Measurements from ENCODE around the gene WIPI1.
"Not testable (repeated sequence)": the region's sequence is repeated elsewhere in the genome, so short reads cannot be mapped to it uniquely, and the experiment has no call there.

The WIPI1 gene

DNA sequence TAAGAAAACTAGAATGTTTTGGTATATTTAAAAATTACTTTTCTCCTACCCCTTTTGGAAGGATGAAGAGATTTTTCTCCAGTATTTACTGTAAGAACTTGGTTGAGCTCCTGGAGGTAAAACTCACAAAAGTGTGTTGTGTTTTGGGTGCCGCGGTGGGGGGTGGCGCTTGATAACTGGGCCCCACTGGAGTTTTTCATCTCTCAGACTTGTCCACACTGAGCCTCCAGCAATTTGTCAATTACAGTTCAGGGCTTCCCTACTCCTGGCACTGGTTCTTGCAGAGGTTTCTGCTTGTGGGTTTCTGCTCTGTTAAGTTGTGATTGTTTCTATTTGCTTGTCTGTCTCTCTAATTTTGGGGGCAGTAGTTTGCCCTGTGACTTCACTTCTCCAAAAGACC, 40.0 kb downstream of the WIPI1 start:
- DNase-seq (ENCODE audit: low read depth in 2 of 2): no peak

DNA sequence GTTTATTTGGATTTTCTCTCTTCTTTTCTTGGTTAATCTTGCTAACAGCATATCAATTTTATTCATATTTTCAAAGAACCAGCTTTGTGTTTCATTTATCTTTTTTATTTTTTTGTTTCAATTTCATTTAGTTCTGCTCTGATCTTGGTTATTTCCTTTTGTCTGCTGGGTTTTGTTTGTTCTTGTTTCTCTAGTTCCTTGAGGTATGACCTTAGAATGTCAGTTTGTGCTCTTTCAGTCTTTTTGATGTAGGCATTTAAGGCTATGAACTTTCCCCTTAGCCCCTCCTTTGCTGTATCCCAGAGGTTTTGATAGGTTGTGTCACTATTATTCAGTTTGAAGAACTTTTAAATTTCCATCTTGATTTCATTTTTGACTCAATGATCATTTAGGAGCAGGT, 42.4 kb downstream of the WIPI1 start:
- DNase-seq (ENCODE audit: low read depth in 2 of 2): not testable (repeated sequence)

DNA sequence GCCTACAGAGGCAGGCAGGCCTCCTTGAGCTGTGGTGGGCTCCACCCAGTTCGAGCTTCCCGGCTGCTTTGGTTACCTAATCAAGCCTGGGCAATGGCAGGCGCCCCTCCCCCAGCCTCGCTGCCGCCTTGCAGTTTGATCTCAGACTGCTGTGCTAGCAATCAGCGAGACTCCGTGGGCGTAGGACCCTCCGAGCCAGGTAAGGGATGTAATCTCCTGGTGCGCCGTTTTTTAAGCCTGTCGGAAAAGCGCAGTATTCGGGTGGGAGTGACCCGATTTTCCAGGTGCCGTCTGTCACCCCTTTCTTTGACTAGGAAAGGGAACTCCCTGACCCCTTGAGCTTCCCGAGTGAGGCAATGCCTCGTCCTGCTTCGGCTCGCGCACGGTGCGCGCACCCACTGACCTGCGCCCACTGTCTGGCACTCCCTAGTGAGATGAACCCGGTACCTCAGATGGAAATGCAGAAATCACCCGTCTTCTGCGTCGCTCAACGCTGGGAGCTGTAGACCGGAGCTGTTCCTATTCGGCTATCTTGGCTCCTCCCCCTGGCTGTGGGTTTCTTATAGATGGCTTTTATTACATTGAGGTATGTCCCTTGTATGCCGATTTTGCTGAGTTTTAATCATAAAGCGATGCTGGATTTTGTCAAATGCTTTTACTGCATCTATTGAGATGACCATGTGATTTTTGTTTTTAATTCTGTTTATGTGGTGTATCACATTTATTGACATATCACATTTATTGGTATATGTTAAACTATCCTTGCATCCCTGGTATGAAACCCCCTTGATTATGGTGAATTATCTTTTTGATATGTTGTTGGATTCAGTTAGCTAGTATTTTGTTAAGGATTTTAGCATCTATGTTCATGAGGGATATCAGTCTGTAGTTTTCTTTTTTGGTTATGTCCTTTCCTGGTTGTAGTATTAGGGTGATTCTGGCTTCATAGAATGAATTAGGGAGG, 43.4 kb downstream of the WIPI1 start:
- not testable (repeated sequence) for DNase-seq (ENCODE audit: low read depth in 2 of 2)

DNA sequence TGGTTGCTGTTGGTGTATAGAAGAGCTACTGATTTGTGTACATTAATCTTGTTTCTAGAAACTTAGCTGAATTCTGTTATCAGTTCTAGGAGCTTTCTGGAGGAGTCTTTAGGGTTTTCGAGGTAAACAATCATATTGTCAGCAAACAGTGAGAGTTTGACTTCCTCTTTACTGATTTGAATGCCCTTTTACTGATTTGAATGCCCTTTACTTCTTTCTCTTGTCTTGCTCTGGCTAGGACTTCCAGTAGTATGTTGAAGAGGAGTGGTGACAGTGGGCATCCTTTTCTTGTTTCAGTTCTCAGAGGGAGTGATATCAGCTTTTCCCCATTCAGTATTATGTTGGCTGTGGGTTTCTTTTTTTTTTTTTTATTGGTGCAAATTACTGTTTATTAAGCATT, 49.6 kb downstream of the WIPI1 start:
- not testable (repeated sequence) for DNase-seq (ENCODE audit: low read depth in 2 of 2)

DNA sequence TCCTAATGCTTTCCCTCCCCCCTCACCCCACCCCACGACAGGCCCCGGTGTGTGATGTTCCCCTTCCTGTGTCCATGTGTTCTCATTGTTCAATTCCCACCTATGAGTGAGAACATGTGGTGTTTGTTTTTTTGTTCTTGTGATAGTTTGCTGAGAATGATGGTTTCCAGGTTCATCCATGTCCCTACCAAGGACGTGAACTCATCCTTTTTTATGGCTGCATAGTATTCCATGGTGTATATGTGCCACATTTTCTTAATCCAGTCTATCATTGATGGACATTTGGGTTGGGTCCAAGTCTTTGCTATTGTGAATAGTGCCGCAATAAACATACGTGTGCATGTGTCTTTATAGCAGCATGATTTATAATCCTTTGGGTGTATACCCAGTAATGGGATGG, 53.5 kb downstream of the WIPI1 start:
- not testable (repeated sequence) for DNase-seq (ENCODE audit: low read depth in 2 of 2)

DNA sequence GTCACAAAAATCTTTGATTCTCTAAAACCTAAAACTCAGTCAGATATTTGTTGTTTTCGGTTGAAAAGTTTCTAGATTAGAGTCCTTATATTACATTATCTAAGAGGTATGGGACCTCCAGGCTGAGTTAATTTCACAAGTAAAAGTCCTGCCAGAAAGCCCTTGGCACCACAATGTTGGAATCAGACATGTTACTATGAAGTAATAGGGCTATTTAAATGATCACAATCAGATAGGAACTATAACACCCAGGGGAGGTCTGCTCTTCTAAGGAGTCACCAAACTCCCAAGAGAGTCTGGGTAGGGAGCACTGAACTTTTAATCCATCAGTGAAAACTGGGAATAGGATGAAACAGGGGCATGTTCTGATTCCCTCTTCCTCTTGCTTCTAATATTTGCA, 54.2 kb downstream of the WIPI1 start:
- no peak for DNase-seq (ENCODE audit: low read depth in 2 of 2)

DNA sequence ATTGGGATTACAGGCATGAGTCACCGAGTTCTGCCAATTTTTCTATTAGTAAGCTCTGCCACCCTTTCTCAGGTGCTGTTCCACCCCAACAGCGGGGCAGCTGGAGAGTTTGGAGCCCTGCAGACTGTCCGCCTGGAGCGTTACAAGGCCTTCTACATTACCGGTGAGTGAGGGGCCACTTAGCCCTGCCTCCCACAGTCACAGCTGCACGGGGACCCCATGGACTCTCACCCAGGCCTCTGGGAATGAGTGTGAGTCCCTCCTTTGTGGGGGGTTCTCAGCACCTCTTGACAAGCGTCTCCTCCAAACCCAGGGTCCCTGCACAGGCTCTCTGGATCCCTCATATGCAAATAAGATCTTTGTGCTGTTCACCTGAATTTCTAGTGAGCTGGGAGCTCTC, 56.0 kb downstream of the WIPI1 start:
- no peak for DNase-seq (ENCODE audit: low read depth in 2 of 2)

DNA sequence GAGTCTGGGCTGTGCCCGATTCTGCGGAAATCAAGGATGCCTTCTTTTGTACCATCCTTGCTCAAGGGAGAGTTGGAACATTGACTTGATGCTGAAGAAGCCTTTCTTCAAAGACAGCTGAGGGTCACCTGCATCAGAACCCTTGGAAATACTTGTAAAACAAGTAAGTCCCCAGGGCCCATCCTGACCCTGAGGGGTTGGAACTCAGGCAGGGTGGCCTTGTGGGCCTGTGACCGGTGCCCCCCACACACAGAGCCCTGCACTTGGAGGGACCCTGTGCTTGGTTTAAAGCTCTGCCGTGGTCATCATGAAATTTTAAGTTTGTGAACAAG, 56.9 kb downstream of the WIPI1 start:
- no peak for DNase-seq (ENCODE audit: low read depth in 2 of 2)

DNA sequence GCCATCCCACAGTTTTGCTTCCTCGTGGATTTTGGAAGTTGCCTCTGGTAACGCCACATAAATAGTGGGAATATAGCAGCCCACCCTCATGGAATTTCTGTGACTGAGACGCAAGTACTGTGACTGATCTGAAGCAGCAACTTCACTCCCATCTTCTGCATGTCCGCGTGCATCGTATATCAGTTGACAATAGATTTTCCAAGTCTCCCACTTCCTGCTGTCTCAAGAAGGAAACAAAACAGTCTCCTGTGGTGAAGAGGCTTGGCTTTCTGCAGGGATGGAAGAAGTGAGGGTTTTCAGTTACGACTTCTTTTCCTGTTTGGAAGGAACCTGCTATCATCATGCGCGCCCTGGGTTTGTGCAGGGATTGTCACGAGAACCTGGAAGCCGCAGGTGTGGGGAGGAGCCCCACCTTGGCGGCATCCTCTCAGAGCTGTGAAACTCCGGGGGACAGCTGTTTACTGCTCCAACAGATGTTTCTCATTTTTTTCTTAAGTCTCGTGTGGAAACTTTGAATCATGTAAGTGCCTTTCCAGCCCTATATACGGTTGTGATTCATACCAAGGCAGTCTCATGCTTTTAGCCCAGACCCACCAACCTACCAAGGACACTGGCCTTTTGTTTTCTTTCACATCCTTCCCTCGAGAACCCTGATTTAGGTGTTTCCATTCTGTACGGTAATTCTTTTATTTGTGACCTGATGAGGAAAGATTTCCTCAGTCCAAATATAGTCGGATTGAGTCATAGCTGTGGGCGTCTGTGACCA, 57.5 kb downstream of the WIPI1 start:
- no peak for DNase-seq (ENCODE audit: low read depth in 2 of 2)

DNA sequence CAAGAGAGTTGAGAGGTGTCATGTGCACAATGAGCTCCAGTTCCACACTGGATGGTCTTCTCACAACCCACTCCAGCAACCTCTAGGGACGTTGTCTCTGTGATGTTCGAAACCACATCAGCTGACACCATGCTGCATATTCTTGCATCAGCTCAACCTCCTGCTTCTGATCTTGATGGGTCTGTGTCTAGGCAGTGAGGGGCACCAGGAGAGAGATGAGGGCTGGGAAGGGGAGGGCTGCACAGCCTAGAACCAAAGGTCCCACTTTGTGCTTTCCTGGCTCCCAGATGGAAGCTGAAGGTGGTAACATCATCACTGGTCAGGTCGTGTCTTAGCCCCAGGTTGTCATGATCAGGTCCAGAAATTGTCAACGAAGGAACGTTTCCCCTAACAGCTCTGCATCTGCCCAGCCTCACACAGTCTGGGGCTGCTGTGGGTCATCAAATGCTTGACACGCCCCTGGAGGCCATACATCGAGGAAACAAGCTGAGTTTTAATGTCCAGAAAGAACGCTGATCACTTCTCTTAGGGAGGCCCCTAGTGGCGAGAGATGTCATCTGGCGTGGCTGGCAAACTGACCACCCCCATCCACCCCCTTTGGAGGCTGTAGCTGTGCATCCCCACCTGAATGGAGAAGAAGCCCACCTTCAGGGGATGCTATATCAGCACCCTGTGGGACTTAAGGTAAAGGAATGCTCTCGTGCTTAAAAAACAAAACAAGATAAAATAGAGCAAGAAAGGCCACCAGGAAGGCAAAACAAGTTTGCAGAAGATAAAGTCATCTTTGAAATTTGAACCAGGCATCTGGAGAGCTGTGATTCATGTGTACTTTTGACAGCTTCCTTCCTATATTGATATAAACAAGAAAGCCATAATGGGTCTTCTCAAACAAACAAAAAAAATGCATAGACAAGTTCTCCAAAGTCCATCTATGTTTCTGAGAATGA, 58.3 kb downstream of the WIPI1 start:
- no peak for DNase-seq (ENCODE audit: low read depth in 2 of 2)

DNA sequence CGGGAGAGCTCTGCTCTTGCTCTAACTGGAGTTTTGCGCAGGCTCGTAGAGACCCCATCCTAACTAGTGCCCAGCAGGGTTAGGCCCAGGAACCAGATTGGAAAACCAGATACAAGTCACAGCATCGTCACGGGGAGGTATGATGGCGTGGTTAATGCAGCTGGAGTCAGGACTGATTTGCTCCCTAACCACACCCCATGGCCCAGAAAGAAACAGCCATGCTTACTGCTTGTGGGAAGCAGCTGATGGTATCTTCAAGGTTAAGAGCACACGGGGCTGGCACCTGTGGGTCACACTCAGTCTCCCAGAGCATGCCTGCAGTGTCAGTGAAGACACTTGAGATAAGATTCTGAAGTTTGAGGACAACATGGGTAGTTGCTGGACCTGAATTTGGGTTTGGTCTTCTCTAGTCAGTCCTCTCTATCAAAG, 60.2 kb downstream of the WIPI1 start:
- no peak for DNase-seq (ENCODE audit: low read depth in 2 of 2)

DNA sequence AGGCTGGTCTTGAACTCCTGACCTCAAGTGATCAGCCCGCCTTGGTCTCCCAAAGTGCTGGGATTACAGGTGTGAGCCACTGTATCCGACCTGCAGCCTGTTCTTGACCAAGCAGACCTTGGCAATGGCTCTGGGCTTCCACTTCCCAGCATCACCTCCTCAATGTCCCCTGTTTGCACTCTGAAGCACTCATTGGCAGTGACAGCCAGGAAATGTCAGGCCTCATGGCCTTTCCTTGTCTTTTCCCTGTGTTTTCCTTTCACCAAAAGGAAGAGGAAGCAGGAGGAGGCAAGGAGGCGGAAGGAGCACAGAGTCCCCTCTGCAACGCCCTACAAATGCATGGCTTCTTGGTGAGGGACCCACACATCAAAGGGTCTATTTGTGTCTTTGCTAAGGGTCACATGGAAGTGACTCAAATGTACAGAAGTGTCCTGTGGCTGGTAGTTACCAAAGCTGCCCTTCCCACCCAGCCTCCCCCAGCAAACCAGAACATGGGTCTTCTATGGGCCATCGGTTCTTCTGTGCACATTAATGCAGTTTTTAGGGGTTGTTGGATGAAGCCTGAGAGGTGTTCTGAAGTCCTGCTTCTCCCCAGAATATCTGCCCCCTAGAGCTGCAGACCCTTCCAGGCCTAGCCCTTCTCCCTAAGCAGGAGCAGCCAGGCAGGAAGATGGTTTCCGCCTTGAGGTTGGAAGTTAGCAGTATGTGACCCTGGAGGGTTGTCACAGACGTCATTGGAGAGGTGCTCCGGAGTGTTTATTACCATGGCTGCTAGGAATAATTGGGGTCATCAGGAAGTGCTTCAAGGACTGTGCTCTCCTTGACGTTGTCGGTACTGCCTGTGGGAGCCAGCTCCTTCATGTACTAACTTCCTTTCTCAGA, 60.8 kb downstream of the WIPI1 start:
- no peak for DNase-seq (ENCODE audit: low read depth in 2 of 2)

DNA sequence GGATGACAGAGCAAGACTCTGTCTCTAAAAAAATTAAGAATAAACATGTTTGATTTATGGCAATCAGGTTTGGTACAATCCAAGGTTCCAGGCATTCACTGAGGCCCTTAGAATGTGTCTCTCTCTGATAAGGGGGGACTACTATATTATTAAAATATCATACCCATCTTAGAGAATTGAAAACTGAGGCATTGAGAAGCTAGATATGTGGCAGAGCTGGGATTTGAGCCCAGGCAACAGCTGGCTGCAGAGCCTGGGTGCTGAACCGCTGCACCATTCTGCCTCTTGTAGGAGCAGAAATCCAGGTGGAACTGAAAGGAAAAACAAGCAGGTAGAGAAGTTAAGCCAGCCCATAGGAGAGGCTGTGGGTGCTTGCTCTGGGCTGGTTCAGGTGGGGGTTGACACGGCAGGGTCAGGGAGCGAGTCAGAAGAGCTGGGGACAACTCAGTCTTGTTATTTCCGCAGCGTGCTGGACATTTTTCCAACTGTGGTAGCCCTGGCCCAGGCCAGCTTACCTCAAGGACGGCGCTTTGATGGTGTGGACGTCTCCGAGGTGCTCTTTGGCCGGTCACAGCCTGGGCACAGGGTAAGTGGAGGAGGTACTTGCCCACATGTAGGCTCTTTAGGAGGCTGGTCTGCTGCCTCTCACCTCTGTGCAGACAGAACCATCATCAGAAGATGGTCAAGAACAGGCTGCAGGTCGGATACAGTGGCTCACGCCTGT, 62.5 kb downstream of the WIPI1 start:
- DNase-seq (ENCODE audit: low read depth in 2 of 2): no peak

DNA sequence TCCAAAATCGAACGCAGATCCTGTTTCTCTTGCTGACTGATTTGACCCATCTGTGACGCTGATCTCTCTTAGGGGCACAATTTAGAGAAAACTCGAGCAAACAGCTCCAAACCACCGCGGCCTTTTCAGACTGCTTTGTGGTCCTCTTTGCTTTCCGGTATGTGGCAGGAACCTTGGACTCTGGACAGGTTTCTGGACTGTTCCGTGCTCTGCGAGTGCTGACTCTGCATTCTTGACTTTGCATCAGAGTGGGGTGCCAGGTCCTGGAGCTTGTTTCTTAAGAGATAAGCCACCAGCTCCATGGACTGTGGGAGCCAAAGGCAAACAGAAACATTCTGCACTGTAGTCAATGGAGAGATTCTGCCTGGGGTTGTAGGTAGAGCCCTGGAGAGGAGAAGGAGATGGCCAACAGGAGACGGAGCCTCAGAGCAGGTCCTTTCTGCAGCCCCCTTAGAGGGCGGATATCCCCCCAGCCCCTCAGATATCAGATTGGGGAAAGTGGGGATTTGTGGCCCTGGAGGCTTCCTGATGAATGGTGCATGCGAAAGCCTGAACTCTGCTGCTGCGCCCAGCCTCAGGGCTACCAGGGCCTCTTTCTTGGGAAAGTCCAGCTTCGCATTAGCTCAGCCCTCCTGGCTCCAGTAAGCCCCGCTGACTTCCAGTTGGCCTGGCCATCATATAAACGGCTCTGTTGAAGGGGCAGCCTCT, 65.6 kb downstream of the WIPI1 start:
- no peak for DNase-seq (ENCODE audit: low read depth in 2 of 2)

DNA sequence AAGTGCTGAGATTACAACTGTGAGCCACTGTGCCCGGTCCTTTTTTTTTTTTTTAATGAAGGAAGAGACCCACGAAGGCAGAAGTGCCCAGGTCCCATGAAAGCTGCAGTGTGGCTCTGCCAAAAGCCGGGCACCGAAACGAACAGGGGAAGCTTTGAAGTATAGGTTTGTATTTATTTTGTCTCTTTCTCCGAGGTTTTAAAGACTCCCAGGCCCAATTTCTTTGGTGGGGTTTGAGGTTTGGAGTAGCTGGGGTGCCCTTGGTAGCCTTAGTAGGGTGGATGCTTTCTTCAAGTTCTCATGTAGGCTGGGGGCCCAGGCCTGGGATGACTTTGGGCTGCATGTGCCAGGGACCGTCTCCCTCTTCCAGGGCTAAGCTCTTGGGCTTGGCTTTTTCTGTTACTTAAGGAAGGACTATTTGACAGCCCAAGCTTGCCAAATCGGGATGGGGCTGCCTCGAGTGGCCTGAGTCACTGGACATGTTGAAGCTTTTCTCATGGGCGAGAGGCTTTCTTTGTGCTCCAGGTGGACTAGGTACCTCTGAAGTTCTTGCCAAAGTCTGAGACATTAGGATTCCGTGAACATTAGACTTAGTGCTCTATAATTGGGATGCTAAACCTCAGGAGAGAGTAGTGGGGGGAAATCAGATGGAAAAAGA, 66.3 kb downstream of the WIPI1 start:
- DNase-seq (ENCODE audit: low read depth in 2 of 2): no peak

DNA sequence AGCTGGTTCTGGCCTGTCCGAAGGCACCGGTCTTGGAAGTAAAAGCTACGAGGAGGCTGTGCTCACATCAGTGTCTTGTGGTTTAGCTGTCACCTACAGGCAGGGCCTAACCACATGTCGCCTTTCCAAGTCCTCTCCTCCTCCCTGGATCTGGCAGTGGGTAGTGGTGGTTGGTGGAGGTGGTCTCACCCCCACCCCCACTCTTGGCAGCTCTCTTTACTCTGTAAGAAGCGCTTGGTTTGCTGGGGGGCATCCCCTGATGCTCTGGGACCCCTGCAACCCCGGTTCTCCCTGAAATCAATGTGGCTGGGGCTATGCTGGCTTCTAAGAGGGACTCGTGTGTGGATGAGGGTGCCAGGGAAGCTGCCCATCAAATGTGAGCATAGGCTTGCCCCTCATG, 68.3 kb downstream of the WIPI1 start:
- DNase-seq (ENCODE audit: low read depth in 2 of 2): no peak

DNA sequence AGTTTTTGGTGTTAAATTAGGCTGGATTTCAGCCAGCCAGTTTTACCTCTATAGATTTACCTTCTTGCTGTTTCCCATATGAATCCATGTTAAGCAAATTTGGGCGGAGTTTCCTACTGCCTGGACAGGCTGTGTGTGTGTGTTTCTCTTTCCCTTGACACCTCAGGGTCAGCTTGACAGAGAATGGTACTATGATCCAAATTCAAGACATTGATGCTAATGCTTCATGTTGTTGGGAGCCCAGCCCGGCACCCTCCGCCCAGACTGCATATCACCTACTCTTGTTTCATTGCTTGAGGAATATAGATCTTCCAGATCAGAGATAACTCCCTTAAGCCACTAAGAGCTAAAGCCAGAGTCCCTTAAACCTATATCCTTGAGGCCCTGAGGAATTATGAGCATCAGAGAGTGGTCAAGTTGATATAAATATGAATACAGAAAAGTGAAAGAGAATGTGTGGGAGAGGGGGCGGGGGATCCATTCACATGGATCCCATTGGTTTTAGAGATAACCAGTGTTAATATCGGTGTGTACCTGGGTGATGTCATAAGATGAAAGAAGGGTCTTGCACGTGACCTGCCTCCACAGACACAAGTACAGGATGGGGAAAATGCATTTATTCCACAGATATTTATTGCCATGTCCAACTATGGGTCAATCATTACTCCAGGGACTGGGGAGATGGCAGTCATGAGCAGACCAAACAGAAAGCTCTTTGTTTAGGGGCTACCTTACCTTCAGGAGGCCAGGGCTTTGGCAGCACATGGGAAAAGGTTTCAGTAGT, 69.7 kb downstream of the WIPI1 start:
- no peak for DNase-seq (ENCODE audit: low read depth in 2 of 2)

DNA sequence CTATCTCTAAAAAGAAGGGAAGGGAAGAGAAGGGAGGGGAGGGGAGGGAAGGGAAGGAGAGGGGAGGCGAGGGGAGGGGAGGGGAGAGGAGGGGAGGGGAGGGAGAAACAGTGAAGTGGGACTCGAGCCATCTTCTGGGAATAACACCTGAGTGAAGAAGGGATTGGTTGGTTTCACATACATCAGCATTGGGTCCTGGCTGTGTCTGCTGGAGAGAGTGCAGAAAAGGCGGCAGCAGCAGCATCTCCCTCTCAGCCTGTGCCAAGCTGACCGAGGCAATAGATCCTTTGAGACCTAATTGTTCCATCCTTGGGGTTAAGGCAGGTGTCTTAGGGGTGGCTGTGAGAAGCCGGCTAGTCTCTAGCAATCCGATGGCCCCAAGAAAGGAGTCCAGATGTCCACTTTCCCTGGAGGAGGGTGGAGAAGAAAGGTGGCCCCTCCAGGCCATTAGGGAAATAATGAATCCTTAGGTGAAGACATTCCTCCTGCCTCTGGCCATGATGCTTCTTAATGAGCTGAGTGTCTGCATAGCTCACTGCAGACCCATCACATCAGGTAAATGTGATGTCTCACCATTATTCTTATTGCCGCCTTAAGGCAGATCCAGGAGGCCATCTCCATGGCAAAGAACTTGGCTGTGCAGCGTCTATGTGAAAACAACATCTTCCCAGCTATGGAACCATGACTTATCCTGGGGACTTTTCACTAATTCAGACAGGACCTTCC, 71.6 kb downstream of the WIPI1 start:
- no peak for DNase-seq (ENCODE audit: low read depth in 2 of 2)
